IMR-90 (cell line): ENCODE data around the gene ZNF283.

Experiments
- BHLHE40 ChIP-seq: fragments of 150-350 bp; IDR thresholded peaks from 2 replicates; pipeline ENCODE4 v1.6.1; 2016; ENCODE audit warnings: mild to moderate bottlenecking, low read depth, low read length
- CEBPB ChIP-seq: IDR thresholded peaks from 2 replicates; pipeline ENCODE4 v1.6.1; 2012; ENCODE audit warnings: low read depth, low read length, improper control_type of control experiment
- CTCF ChIP-seq: conservative IDR thresholded peaks from 2 replicates; pipeline ENCODE4 v1.5.1; 2012; ENCODE audit warnings: mild to moderate bottlenecking, low read depth, low read length, improper control_type of control experiment
- MXI1 ChIP-seq: IDR thresholded peaks from 2 replicates; pipeline ENCODE4 v1.6.1; 2012; ENCODE audit warnings: low read depth, mild to moderate bottlenecking, low read length, moderate library complexity, borderline replicate concordance
- NFE2L2 ChIP-seq: fragments of 150-350 bp; IDR thresholded peaks from 2 replicates; pipeline ENCODE4 v1.6.1; 2016; ENCODE audit warnings: low read depth, mild to moderate bottlenecking, low read length
- POLR2A ChIP-seq: IDR thresholded peaks from 2 replicates; pipeline ENCODE4 v1.6.1; 2012; ENCODE audit warnings: mild to moderate bottlenecking, low read depth, low read length
- RCOR1 ChIP-seq: IDR thresholded peaks from 2 replicates; pipeline ENCODE4 v1.6.1; 2012; ENCODE audit warnings: mild to moderate bottlenecking, low read length, improper control_type of control experiment; ENCODE audit not compliant: insufficient replicate concordance
- RFX5 ChIP-seq: IDR thresholded peaks from 2 replicates; pipeline ENCODE4 v1.8.0; 2012; ENCODE audit warnings: low read depth, mild to moderate bottlenecking, low read length, moderate library complexity
- SMC3 ChIP-seq: fragments of 150-350 bp; IDR thresholded peaks from 2 replicates; pipeline ENCODE4 v1.6.1; 2016; ENCODE audit warnings: low read depth, mild to moderate bottlenecking, antibody characterized with exemption, low read length, moderate library complexity
- TF ChIP-seq, protein P1 (sequence below): fragments of 150-350 bp; IDR thresholded peaks from 2 replicates; pipeline ENCODE4 v1.6.1; 2016; ENCODE audit warnings: low read depth, mild to moderate bottlenecking, low read length, moderate library complexity, borderline replicate concordance
- TF ChIP-seq, protein P2 (sequence below): fragments of 150-350 bp; IDR thresholded peaks from 2 replicates; pipeline ENCODE4 v1.6.1; 2017; ENCODE audit warnings: mild to moderate bottlenecking, antibody characterized with exemption, low read length, low read depth

DNA sequence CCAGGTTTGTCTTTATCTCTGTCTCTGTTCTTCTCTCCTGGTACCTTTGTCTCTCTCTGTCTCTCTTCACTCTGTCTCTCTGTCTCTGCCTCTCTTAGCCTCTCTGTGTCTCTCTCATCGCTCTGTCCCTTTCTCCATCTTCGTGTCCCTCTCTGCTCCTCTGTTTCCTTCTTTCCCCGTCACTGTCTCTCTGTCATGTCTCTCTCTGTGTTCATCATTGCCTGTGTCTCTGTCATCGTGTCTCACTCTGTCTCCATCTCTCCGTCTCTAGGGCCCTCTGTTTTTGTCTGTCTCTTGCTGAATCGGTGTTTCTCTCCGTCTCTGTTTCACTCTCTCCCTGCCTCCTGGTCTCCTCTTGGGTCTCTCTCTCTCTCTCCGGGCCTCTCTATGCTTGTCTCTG is 43.5 kb upstream of the ZNF283 start:
- no peak for TF ChIP-seq POLR2A
- TF ChIP-seq NFE2L2 = no peak
- TF ChIP-seq CTCF = no peak
- TF ChIP-seq MXI1 = no peak
- no peak for TF ChIP-seq CEBPB
- no peak for TF ChIP-seq SMC3
- TF ChIP-seq, protein P1, sequence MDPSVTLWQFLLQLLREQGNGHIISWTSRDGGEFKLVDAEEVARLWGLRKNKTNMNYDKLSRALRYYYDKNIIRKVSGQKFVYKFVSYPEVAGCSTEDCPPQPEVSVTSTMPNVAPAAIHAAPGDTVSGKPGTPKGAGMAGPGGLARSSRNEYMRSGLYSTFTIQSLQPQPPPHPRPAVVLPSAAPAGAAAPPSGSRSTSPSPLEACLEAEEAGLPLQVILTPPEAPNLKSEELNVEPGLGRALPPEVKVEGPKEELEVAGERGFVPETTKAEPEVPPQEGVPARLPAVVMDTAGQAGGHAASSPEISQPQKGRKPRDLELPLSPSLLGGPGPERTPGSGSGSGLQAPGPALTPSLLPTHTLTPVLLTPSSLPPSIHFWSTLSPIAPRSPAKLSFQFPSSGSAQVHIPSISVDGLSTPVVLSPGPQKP = no peak
- TF ChIP-seq BHLHE40 = no peak
- TF ChIP-seq, protein P2, sequence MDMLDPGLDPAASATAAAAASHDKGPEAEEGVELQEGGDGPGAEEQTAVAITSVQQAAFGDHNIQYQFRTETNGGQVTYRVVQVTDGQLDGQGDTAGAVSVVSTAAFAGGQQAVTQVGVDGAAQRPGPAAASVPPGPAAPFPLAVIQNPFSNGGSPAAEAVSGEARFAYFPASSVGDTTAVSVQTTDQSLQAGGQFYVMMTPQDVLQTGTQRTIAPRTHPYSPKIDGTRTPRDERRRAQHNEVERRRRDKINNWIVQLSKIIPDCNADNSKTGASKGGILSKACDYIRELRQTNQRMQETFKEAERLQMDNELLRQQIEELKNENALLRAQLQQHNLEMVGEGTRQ = no peak
- no peak for TF ChIP-seq RCOR1
- TF ChIP-seq RFX5 = no peak
